ENCODE data around the gene CHST11.

Gene CHST11

GRCh38 chr12:104703372-104703771, 246.6 kb downstream of the CHST11 start:
- DNase-seq, result no peak

GRCh38 chr12:104704224-104704779, 247.6 kb downstream of the CHST11 start:
- DNase-seq, result no peak

- DNase-seq, result no peak
Measured at GRCh38 chr12:104707194-104707593, 250.4 kb downstream of the CHST11 start.

DNA sequence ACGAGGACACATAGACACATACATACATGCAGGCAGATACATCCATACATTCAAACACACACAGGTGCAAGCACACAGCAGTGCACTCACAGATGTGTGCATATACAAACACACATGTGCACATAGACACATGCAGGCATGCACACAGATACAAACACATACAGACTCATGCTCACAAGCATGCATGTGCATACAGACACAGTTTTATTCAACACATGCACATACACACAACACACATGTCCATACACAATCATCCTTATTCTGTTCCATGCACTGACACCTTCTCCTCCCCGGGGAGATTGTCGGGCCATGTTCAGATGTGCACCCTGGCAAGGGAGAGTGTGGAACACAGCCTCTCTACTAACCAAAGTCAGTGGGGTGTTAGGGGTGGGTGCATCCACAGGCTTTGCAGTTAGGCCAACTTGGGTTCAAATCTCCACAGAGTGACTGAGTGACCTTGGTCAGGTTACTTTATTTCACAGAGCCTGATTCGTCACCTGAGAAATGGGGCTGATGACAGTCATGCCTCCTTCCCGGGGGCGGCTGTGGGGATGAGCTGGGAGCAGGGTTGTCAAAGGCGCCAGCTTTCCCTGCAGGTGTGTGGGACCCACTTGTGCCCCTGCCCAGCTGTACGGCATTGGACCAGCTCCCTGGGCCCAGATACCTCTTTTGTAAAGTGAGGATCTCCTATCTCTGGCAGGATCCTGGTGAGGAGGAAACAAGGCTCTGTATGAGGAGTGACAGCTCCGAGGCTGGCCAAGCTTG, 251.2 kb downstream of the CHST11 start:
- DNase-seq, result no peak

- DNase-seq, result no peak
Measured at GRCh38 chr12:104708891-104709290, 252.1 kb downstream of the CHST11 start.

GRCh38 chr12:104709692-104710435, 253.1 kb downstream of the CHST11 start:
- DNase-seq, result no peak

DNA sequence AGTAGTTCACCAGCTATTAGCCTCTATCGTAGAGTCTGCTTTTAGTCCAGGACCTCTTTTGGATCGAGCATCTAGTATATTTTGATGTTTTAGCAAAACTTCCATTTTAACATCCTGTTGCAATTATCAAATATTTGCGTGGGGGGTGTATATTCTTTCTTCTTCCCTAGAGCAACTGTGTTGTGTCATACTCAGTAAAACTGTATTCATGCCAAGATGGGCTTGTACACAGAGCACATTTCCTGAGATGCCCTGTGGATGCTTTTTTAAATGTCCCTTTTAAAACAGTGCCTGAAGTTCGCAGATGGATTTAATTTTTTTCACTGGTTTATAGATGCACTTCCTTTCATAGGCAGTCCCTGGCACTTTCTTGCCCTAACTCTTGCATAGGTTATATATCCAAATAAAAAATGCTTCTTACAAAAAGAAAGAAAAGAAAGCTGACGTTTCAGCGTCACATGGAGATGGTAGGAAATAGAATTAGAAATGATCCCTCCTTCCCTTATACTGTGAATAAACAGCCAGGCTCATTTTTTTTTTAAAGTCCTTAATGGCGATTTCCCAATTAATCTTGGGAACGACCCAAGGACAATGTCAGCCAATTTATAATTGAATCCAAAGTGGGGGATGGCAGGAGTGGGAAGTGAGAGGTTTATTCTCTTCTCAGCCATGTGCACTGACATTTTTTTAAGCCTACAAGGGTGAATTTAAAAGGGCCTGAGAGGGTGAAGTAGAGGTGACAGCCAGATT, 254.4 kb downstream of the CHST11 start:
- no peak for DNase-seq

- no peak for DNase-seq
Measured at GRCh38 chr12:104712477-104712876, 255.7 kb downstream of the CHST11 start.

GRCh38 chr12:104712968-104713367, 256.2 kb downstream of the CHST11 start:
- DNase-seq, result no peak

DNA sequence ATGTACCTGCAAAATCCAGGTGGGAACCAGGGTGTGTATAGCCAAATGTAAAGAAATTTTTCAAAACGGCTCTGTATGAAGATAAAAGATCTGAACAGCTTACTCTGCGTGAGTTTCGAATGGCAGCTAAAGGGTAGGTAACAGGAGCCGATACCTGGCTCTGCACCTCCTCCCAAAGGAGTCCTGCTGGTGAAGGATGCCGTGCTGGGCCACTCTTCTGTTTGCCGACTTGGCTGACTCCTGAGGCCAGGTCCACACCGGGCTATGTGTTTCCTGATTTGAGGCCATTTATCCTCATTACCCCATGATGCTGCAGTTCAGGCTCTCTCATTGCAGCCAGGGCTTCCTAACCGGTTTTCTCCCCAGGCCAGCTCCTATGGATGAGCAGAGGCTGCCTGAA, 256.7 kb downstream of the CHST11 start:
- no peak for DNase-seq

- no peak for DNase-seq
Measured at GRCh38 chr12:104714369-104714768, 257.6 kb downstream of the CHST11 start.

GRCh38 chr12:104716172-104716571, 259.4 kb downstream of the CHST11 start:
- no peak for DNase-seq

GRCh38 chr12:104718304-104718929, 261.7 kb downstream of the CHST11 start:
- peak; percentile 49 for DNase-seq

GRCh38 chr12:104719700-104720338, 263.1 kb downstream of the CHST11 start:
- DNase-seq, result no peak

DNA sequence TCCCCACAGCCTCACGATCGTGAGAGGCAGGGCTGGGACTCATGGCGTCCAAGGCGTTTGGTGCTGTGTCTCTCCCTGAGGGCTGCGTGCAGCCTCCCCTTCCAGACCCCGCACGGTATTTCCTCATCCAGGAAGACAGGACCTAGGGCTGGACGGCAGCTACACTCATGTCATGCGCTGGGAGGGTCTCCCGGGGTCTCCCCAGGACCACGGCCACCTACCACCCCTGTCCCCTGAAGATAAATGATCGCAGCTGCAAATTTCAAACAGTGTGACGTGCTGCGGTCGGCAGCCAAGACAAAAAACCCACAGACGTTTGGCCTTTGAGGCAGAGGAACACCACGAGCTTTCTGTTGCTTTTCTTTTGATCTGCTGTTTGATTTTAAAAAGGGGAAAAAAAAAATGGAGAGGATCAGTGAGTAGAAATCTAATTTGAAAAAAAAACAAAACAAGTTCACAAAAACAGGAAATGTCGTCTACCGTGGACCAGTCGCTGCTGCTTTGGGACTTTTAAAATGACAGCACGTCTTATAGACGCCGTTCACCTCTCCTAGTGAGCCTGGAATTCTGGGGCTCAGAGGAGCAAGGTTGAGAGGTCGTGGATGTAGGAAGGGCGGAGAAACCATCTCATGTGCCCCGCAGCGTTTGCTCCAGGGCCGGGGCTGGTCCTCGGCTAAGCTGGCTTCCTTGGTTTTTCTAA, 263.7 kb downstream of the CHST11 start:
- no peak for DNase-seq

- DNase-seq, result no peak
Measured at GRCh38 chr12:104721039-104721405, 264.3 kb downstream of the CHST11 start.

DNA sequence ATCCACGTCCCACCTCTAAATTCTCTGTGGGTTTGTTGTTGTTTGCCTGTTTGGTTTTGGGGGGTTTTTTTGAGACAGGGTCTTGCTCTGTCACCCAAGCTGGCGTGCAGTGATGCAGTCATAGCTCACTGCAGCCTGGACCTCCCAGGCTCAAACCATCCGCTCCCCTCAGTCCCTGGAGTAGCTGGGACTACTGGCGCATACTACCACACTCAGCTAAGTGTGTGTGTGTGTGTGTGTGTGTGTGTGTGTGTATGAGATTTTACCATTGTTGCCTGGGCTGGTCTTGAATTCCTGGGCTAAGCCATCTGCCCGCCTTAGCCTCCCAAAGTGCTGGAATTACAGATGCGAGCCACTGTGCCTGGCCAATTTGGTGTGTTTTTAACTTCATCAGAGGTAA, 265.2 kb downstream of the CHST11 start:
- DNase-seq, result no peak

DNA sequence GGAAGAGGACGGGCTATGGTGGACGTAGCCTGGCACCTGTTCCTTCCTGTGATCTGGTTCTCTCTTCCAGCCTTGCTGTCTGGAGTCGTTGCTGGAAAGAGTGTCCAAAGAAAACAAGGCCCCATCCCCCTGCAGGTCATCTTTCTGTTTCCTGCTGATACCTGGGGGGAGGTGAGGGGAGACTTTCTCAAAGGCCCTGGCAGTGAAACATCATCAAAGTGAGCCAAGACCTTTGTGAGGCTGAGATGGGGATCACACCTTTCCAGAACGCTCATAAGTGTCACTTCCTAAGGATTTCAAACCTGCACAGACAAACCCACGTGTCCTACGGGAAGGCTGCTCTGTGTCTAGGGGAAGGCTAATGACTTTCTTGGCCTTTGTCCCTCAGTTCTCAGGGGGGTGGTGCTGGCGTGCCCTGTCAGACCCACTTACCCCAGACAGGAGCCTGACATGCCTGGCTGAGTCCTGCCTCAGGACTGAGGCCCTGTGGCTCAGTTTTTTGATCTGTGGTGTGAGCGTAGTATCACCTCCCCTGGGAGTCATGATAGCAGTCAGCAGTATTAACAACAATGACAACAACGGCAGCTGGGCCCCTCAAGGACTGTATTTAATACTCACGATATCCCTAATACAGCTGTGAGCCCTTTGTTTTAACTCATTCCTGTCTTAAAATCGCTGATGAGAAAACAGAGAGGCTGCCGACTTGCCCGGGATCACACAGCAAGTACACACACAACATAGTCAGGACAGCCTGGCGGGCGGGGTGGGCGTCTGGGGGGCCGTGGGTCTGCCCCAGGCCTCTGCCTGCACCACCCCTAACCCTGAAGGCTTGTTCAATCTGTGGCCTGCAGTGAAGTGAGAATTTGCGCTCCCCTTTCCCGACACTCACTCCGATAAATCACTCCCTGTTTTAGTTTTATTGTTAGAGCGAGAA, 266.1 kb downstream of the CHST11 start:
- DNase-seq, result no peak

DNA sequence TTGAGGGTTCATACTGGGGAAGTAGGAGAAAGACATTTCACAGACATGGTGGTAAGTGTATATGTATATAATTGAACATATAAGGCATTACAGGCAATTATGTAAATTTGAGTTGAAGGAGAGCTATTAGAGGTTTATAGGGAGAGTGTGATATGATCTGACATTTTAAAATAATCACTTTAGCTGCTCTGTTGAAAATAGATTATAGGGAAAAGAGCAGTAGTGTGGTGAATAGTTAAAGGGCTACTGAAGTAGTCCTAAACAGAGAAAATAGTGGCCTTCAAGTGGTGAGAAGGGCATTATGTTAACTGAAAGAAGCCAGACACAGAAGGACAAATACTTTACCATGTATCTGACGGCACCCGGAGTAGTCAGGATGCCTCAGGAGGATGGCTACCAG, 267.1 kb downstream of the CHST11 start:
- DNase-seq, result no peak

DNA sequence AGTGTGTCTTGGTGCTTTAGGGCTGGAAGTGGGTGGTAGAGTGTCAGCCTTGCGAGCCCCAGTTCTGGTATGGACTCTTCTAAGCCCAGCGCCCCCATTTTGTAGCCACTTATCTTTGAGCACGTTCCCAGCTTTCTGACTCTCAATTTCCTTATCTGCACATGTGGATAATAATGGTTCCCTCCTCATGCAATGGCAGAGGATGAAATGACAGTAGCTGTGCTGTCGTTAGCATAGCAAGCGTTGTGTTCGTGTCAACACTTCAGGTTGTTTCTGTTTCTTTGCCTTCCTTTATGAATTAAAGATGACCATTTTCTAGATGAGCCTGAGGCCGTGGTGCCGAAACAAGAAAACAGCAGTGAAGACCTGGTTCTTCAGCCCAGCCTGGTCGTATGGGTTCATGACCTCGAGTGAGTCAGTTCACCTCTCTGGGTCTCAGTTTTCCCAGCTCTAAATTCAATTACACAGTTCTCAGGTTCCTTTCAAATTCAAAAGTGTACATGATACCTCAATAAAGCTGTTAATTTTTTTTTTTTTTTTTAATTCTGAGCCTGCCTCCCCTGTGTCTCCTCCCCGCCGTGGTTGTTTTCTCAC, 268.3 kb downstream of the CHST11 start:
- no peak for DNase-seq

Measured in NCI-H69 (cell line).